ENCODE data around the gene LRRTM3.

DNA sequence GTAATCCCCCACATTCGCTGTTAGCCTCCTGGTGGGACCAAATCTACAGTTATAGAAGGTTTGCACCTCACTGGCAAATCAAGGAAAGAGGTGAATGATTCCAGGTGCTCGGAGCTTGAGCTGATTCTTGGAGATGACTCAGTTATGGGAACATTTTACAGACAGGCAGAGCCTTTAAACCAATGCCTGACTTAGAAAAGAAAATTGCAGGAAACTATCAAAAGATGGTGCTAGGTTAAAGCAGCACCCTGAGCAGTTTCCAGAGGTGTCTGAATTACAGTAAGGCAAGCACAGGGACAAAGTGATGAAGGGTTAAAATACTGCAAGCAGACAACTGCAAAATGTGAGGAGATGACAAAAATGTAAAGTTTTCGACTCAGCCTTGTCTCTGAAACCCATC is 2.9 kb downstream of the LRRTM3 start:
- TF ChIP-seq, protein P1, sequence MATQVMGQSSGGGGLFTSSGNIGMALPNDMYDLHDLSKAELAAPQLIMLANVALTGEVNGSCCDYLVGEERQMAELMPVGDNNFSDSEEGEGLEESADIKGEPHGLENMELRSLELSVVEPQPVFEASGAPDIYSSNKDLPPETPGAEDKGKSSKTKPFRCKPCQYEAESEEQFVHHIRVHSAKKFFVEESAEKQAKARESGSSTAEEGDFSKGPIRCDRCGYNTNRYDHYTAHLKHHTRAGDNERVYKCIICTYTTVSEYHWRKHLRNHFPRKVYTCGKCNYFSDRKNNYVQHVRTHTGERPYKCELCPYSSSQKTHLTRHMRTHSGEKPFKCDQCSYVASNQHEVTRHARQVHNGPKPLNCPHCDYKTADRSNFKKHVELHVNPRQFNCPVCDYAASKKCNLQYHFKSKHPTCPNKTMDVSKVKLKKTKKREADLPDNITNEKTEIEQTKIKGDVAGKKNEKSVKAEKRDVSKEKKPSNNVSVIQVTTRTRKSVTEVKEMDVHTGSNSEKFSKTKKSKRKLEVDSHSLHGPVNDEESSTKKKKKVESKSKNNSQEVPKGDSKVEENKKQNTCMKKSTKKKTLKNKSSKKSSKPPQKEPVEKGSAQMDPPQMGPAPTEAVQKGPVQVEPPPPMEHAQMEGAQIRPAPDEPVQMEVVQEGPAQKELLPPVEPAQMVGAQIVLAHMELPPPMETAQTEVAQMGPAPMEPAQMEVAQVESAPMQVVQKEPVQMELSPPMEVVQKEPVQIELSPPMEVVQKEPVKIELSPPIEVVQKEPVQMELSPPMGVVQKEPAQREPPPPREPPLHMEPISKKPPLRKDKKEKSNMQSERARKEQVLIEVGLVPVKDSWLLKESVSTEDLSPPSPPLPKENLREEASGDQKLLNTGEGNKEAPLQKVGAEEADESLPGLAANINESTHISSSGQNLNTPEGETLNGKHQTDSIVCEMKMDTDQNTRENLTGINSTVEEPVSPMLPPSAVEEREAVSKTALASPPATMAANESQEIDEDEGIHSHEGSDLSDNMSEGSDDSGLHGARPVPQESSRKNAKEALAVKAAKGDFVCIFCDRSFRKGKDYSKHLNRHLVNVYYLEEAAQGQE (IDR thresholded peaks at IDR 0.05; ENCODE audit: insufficient read depth in 1 of 2, low read depth in 2 of 2, low read length in 2 of 2), result no peak
- TF ChIP-seq POLR2AphosphoS5 (IDR thresholded peaks at IDR 0.05; ENCODE audit: low read depth, low read length), result no peak
- TF ChIP-seq TAF1 (IDR thresholded peaks at IDR 0.05; ENCODE audit: borderline replicate concordance, insufficient read depth, low read length), result no peak
- TF ChIP-seq SIN3A (IDR thresholded peaks at IDR 0.05; ENCODE audit: borderline replicate concordance, insufficient read depth, low read length), result no peak
- TF ChIP-seq FOXP2 (optimal IDR thresholded peaks at IDR 0.05; ENCODE audit: borderline replicate concordance, extremely low read depth, extremely low read length, insufficient read depth), result no peak
